ENCODE data around the gene IGLL1. TPM values are rescaled to one million over a fixed set of nuclear protein-coding genes. Genes with fewer than 3 reads are reported as not detected.

Gene IGLL1
- polyA plus RNA-seq, 1 of the 3 experiments (the other 2 are of a cell fraction) = not detected

- CTCF ChIA-PET = interaction anchor here (0.9 to 1.9 kb wide), 6 partner anchors 56 to 314 kb away, joined by 3 to 6 read pairs (median 5); no protein-coding TSS in a partner anchor
- WGBS (ENCODE audit: low lambda C conversion rate) = 92% methylated on average over 5 of the region's 29 CpGs
- H3K4me2 ChIP-seq = no peak overlapping the region
- TF ChIP-seq NFIC (IDR thresholded peaks at IDR 0.05; ENCODE audit: borderline replicate concordance) = no peak
- no peak for TF ChIP-seq YY1 (IDR thresholded peaks at IDR 0.05; ENCODE audit: low read depth)
- no peak for TF ChIP-seq ELF1 (IDR thresholded peaks at IDR 0.05)
- no peak for TF ChIP-seq RAD21 (IDR thresholded peaks at IDR 0.05; ENCODE audit: low read length)
- TF ChIP-seq TCF12 (IDR thresholded peaks at IDR 0.05) = no peak
- no peak for TF ChIP-seq FOXM1 (IDR thresholded peaks at IDR 0.05; ENCODE audit: low read depth)
- TF ChIP-seq MEF2A (IDR thresholded peaks at IDR 0.05; ENCODE audit: borderline replicate concordance, low read depth) = no peak
- TF ChIP-seq SIN3A (IDR thresholded peaks at IDR 0.05; ENCODE audit: borderline replicate concordance, low read depth, low read length) = no peak
- TF ChIP-seq MAX (IDR thresholded peaks at IDR 0.05; ENCODE audit: low read depth) = no peak
- TF ChIP-seq RXRA (IDR thresholded peaks at IDR 0.05; ENCODE audit: borderline replicate concordance, low read depth) = no peak
- no peak for TF ChIP-seq MXI1 (IDR thresholded peaks at IDR 0.05; ENCODE audit: low read depth, low read length)
- no peak for TF ChIP-seq ZBTB33 (IDR thresholded peaks at IDR 0.05; ENCODE audit: borderline replicate concordance, low read depth)
- no peak for TF ChIP-seq IRF3 (IDR thresholded peaks at IDR 0.05; ENCODE audit: low read depth, low read length)
- TF ChIP-seq NRF1 (IDR thresholded peaks at IDR 0.05; ENCODE audit: low read depth, low read length) = no peak
- no peak for TF ChIP-seq FOXJ3 (CRISPR knock-in tag; IDR thresholded peaks at IDR 0.05)
- TF ChIP-seq RFX5 (IDR thresholded peaks at IDR 0.05; ENCODE audit: low read length) = no peak
- no peak for TF ChIP-seq REST (IDR thresholded peaks at IDR 0.05; ENCODE audit: low read depth, low read length)
- no peak for TF ChIP-seq POLR2AphosphoS5 (IDR thresholded peaks at IDR 0.05; ENCODE audit: low read depth, low read length)
- POLR2A ChIA-PET = no interaction called here
- no peaks in the 10 kb centered on the region for H4K20me1 ChIP-seq (ENCODE audit: insufficient read depth)
- no peak overlapping the region for H3K27ac ChIP-seq (ENCODE audit: low read depth in 2 of 2, low read length in 1 of 2)
- H3K9me3 ChIP-seq = no peaks in the 10 kb centered on the region
- DNase-seq = no peak
- no peak overlapping the region for H3K9ac ChIP-seq
- H3K79me2 ChIP-seq (ENCODE audit: insufficient read depth) = no peaks in the 10 kb centered on the region
- H3F3A ChIP-seq (replicated peaks; ENCODE audit: insufficient read depth) = no peaks in the 10 kb centered on the region
- no peaks in the 10 kb centered on the region for H3K36me3 ChIP-seq (replicated peaks in 1 of 2; ENCODE audit: control insufficient read depth in 1 of 2, insufficient read depth in 2 of 2, low read length in 1 of 2)
- H3K9me2 ChIP-seq = no peaks in the 10 kb centered on the region
- peaks cover 0 to 17% of the 10 kb centered on the region in 2 experiments; a peak in 1 of 4 replicates for H3K4me1 ChIP-seq (ENCODE audit: control insufficient read depth in 1 of 2, insufficient read depth in 2 of 2, low read depth in 1 of 2, low read length in 1 of 2)
- H3K27me3 ChIP-seq (ENCODE audit: insufficient read depth) = no peaks in the 10 kb centered on the region
- H2AFZ ChIP-seq (ENCODE audit: low read depth) = no peak overlapping the region
- H3K4me3 ChIP-seq (ENCODE audit: low read depth in 2 of 2, low read length in 1 of 2) = no peak overlapping the region
Measured at GRCh38 chr22:23534851-23535717, 45.0 kb downstream of the IGLL1 start.

Data from SK-N-SH (cell line).